Activated T-helper 2 cell treated with anti-CD3 and anti-CD28 coated beads, Interferon-gamma antibody, Interleukin-2, Interleukin-4, amounts not matched to agents 10 μg/mL and 5 μg/mL and 100 μg/mL, durations not matched to agents 14 hours and 24 hours and 36 hours (primary cell): Measurements from ENCODE around the gene GAREM1. TPM values are rescaled to one million over a fixed set of nuclear protein-coding genes. Genes with fewer than 3 reads are reported as not detected.
"Not testable (repeated sequence)": the region's sequence is repeated elsewhere in the genome, so short reads cannot be mapped to it uniquely, and the experiment has no call there.

Experiments used
- DNase-seq: peaks from one replicate; pipeline ENCODE4 v3.0.0; 2021; ENCODE audit warnings: low spot score
- H3K27ac Mint-ChIP-seq: one replicate; pipeline ENCODE4 v1.8.0; 2021; ENCODE audit warnings: mixed read lengths
- H3K27me3 Mint-ChIP-seq: one replicate; pipeline ENCODE4 v1.8.0; 2021; ENCODE audit warnings: low read depth, mixed read lengths
- H3K36me3 Mint-ChIP-seq: one replicate; pipeline ENCODE4 v1.8.0; 2021; ENCODE audit warnings: low read depth, mixed read lengths
- H3K4me1 Mint-ChIP-seq: one replicate; pipeline ENCODE4 v1.8.0; 2021; ENCODE audit warnings: low read depth, mixed read lengths
- H3K4me3 Mint-ChIP-seq: one replicate; pipeline ENCODE4 v1.8.0; 2021; ENCODE audit warnings: low read depth, mild to moderate bottlenecking, moderate library complexity, mixed read lengths
- H3K9me3 Mint-ChIP-seq: one replicate; pipeline ENCODE4 v1.8.0; 2021; ENCODE audit warnings: mixed read lengths
- intact Hi-C: fragments of 100-400 bp; cut with micrococcal nuclease; formaldehyde crosslinking; loops from one replicate; pipeline ENCODE4 v1.15.1; 2023
- total RNA-seq: library from RNA; stranded (reverse); gene quantifications from 2 replicates; pipeline ENCODE4 v1.2.3, GENCODE V29; 2022

The GAREM1 gene
- total RNA-seq, 1 donor from 2014 or later, result not detected

DNA sequence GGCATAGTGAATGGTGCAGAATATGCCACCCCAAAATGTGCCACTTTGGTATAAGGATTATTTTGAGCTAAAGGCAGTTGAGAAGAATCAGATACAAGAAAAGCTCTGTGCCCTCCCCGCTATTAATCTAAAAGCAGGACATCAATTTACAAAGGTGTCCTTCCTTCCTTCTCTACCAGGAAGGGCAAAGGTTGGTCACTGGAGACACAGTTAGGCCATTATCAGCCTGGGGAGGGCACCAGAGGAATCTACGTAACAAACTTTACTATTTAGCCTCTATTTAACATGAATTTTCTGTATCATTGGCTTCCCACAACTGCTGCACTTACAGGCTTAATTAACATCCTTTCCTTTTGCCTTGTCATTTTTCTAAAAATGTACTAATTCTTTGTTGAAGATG lies 228.3 kb downstream of the GAREM1 start:
- Mint-ChIP-seq H3K9me3 (no peaks in the 10 kb centered on the region), H3K27me3 (peaks cover 4% of the 10 kb centered on the region), H3K27ac (no peak overlapping the region), H3K4me1 (no peaks in the 10 kb centered on the region), H3K36me3 (no peaks in the 10 kb centered on the region), H3K4me3 (no peak overlapping the region)
- DNase-seq, result no peak
- intact Hi-C loops, result no loop called here

DNA sequence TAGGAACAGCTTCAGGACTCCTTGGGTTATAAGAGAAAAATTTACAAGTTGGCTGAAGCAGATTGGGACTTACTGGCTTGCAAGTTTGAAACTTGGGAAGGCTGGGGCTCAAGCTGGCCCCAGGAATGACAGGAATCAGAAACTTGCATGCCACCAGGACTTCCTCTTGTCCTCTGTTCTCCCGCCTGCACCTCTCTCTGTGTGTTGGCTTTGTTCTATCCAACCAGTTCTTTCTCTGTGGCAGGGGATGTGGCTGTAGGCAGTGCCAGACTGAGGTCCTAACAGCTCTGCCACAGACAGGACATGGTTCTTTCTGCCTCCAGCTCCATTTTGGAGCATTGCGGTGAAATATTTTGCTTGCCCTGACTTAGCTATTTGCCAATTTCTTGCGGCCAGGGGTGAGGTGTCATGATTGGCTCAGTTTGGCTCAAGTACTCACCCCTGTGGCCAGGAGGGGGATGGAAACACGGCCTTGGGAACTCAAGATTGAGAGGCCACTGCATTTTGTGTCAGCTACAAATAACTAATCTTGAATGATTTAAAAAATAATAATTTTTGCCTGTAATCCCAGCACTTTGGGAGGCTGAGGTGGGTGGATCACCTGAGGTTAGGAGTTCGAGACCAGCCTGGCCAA lies 231.9 kb downstream of the GAREM1 start:
- Mint-ChIP-seq H3K9me3 (no peaks in the 10 kb centered on the region), H3K36me3 (no peaks in the 10 kb centered on the region), H3K4me3 (no peak overlapping the region), H3K27me3 (peaks cover 4% of the 10 kb centered on the region), H3K4me1 (no peaks in the 10 kb centered on the region), H3K27ac (no peak overlapping the region)
- intact Hi-C loops, result no loop called here
- DNase-seq, result no peak

DNA sequence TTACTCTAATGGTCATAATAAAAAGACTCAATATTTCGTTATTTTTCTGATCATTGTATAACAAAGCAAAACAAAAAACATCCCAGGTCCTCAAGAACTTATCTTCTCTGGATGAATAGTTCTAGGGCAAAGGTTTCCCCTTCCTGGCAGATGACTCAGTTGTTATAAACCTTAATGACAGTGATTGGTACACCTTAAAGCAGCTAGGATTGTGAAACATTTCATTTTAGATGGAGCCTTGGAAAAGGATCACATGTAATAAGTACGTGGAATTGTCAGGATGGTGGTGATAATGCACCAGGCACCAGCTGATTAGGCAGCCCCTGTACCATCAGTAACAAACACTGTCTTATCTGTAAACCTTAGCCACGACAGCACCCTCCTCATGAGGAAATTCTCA lies 233.6 kb downstream of the GAREM1 start:
- no peak overlapping the region for H3K4me3 Mint-ChIP-seq
- no peak for DNase-seq
- no peaks in the 10 kb centered on the region for H3K36me3 Mint-ChIP-seq
- H3K27ac Mint-ChIP-seq, result no peak overlapping the region
- peaks cover 3% of the 10 kb centered on the region for H3K27me3 Mint-ChIP-seq
- no peaks in the 10 kb centered on the region for H3K9me3 Mint-ChIP-seq
- H3K4me1 Mint-ChIP-seq, result no peaks in the 10 kb centered on the region
- intact Hi-C loops, result no loop called here

DNA sequence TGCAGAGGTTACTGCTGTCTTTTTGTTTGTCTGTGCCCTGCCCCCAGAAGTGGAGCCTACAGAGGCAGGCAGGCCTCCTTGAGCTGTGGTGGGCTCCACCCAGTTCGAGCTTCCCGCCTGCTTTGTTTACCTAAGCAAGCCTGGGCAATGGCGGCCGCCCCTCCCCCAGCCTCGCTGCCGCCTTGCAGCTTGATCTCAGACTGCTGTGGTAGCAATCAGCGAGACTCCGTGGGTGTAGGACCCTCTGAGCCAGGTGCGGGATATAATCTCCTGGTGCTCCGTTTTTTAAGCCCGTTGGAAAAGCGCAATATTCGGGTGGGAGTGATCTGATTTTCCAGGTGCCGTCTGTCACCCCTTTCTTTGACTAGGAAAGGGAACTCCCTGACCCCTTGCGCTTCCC lies 237.3 kb downstream of the GAREM1 start:
- H3K27me3 Mint-ChIP-seq, H3K36me3 Mint-ChIP-seq, DNase-seq, H3K27ac Mint-ChIP-seq, H3K4me1 Mint-ChIP-seq, H3K4me3 Mint-ChIP-seq, intact Hi-C loops, H3K9me3 Mint-ChIP-seq: not testable (repeated sequence)

DNA sequence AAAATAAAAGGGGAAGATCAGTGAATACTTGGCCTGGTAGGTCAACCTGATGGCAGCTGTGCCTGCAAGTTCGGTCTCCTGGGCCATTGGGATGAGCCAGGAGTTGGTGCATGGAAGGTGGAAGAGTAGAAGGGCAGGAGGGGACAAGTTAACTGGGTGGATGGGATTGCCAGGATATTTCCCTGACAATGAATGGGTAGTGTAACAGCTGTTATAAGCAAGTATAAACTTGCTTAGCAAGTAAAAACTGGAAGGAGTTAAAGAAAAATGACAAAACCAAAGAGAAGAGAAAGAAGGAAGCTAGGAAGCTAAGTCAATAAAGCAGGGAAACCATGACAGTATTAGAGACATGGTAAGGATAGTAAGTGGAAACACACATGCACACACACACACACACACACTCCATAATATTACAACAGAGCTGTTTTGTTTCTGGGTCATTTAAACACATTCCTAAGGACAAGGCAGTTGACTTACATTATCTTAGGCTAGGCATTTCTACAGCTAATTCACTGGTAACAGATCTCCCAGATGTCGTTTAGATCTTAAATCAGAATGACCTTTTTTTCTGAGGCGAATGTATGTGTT lies 251.2 kb downstream of the GAREM1 start:
- H3K9me3 Mint-ChIP-seq, result no peaks in the 10 kb centered on the region
- no peak overlapping the region for H3K4me3 Mint-ChIP-seq
- H3K27ac Mint-ChIP-seq, result no peak overlapping the region
- DNase-seq, result no peak
- intact Hi-C loops, result no loop called here
- H3K36me3 Mint-ChIP-seq, result no peaks in the 10 kb centered on the region
- H3K27me3 Mint-ChIP-seq, result no peaks in the 10 kb centered on the region
- H3K4me1 Mint-ChIP-seq, result no peaks in the 10 kb centered on the region

DNA sequence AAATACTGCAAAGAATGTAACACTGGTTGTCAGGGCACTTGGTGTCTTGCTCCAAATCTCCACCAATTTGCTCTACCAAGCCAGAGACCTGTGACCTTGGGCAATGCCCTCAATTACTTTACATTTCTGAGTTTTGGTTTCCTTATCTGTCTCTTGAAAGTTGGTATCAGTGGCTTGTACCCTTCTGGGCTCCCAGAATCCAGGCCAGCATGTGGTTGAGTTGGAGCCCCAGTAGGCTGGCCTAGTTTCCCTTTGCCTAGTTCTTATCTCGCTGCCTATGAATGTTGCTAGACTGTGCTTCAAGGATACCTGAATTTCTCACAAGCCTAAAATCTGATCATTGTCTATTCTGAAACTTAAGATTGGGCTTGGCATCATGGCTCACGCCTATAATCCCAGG lies 254.3 kb downstream of the GAREM1 start:
- H3K36me3 Mint-ChIP-seq, result no peaks in the 10 kb centered on the region
- intact Hi-C loops, result no loop called here
- no peak for DNase-seq
- no peak overlapping the region for H3K27ac Mint-ChIP-seq
- no peak overlapping the region for H3K4me3 Mint-ChIP-seq
- H3K27me3 Mint-ChIP-seq, result no peaks in the 10 kb centered on the region
- no peaks in the 10 kb centered on the region for H3K9me3 Mint-ChIP-seq
- no peaks in the 10 kb centered on the region for H3K4me1 Mint-ChIP-seq

DNA sequence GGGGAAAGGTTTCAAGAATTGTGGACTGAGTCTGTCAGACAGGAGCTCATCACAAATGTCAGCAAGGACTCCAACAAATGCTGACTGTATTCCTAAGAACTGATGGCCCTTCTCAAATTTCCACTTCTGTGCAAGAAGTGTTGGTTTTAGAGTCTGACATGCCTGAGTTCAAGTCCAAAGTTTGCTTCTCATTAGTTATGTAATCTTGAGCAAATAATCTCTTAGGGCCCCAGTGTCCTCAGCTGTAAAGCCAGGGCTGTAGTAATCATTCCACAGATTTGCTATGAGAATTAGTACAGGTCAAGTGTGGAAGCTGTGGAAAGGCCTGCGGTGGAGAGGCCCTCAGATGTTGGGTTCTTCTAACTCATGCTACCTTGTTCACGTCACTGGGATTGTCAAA lies 257.0 kb downstream of the GAREM1 start:
- H3K9me3 Mint-ChIP-seq, result no peaks in the 10 kb centered on the region
- no peak overlapping the region for H3K4me3 Mint-ChIP-seq
- H3K27ac Mint-ChIP-seq, result no peak overlapping the region
- H3K27me3 Mint-ChIP-seq, result no peaks in the 10 kb centered on the region
- intact Hi-C loops, result no loop called here
- no peaks in the 10 kb centered on the region for H3K36me3 Mint-ChIP-seq
- no peaks in the 10 kb centered on the region for H3K4me1 Mint-ChIP-seq
- DNase-seq, result no peak
